Right cardiac atrium (tissue), 5 donors: ENCODE results near the gene ZNF484. TPM values are rescaled to one million over a fixed set of nuclear protein-coding genes. Genes with fewer than 3 reads are reported as not detected.
"Not testable (repeated sequence)": the region's sequence is repeated elsewhere in the genome, so short reads cannot be mapped to it uniquely, and the experiment has no call there.

Experiments used
- ATAC-seq, 2 donors: fragments of 200-7000 bp; cut with Tn5 transposase; one replicate each; pipeline versions ENCODE4 v1.8.0 to v1.9.1; 2020; ENCODE audit warnings: moderate library complexity in 2 of 2, mild to moderate bottlenecking in 1 of 2
- DNase-seq, 3 donors: peaks; one replicate each; pipeline ENCODE4 v3.0.0-alpha.2; 2020
- H3K27ac ChIP-seq: one replicate; pipeline ENCODE4 v1.5.1; 2013; ENCODE audit warnings: mild to moderate bottlenecking, low read length, control low read depth, moderate library complexity
- H3K27me3 ChIP-seq: one replicate; pipeline ENCODE4 v1.6.1; 2013; ENCODE audit not compliant: control insufficient read depth, insufficient read depth
- H3K4me1 ChIP-seq: one replicate; pipeline ENCODE4 v1.6.1; 2013; ENCODE audit warnings: low read length; ENCODE audit not compliant: control insufficient read depth, insufficient read depth
- H3K4me3 ChIP-seq: one replicate; pipeline ENCODE4 v1.5.1; 2013; ENCODE audit warnings: low read length, control low read depth
- H3K9me3 ChIP-seq: one replicate; pipeline ENCODE4 v1.6.1; 2013; ENCODE audit warnings: low read length; ENCODE audit not compliant: control insufficient read depth
- WGBS: extraction: QIAGEN DNeasy Blood & Tissue Kit; methylation state at CpG from one replicate; pipeline ENCODE4 v1.1.7; 2013; 5-methylcytosine and 5-hydroxymethylcytosine counted together
- intact Hi-C, 4 donors: fragments of 100-400 bp; cut with DNase I; formaldehyde crosslinking; loops; one replicate each; pipeline versions ENCODE4 v1.11.0 to v1.14.0; 2022 to 2023
- long read RNA-seq, 4 donors: library from polyadenylated mRNA; unstranded; transcript quantifications; one replicate each; pipeline ENCODE4 v2.0.0, GENCODE V29; 2020 to 2021
- polyA plus RNA-seq: library from polyadenylated mRNA; stranded (reverse); fragments of 200-250 nt; gene quantifications from one replicate; pipeline ENCODE4 v1.2.3, GENCODE V29; 2013
- total RNA-seq, 4 donors: library from RNA; stranded (reverse); fragmentation: NEBNext Ultra II Directional; extraction: Animal tissue kit (Norgen Biotek cat#: 25700); gene quantifications; one replicate each; pipeline ENCODE4 v1.2.1, GENCODE V29; 2021
- donor health status: healthy with polysubstance abuse.
- donor health status: DM: no; HTN: yes; CAD: no.
- donor health status: DM: no; HTN: no; CAD: no.
- donor health status: DM: no; HTN: yes; CAD: no; lungs with severe emphysema.
- donor health status: DM: yes; HTN: yes; CAD: no.

The ZNF484 gene
- 1 to 10 TPM; 6.9 to 8.2 (median 7.2) TPM for total RNA-seq
- polyA plus RNA-seq, result 1.5 TPM
- long read RNA-seq, donor 1, partial matches to known transcripts, result 0 of 4 reads
- long read RNA-seq, donor 1, other reads (novel, unspliced or antisense), result 1 of 4 reads
- long read RNA-seq, donor 2, result 0 reads
- long read RNA-seq, donor 3, partial matches to known transcripts, result 0 of 4 reads
- long read RNA-seq, donor 3, other reads (novel, unspliced or antisense), result 4 of 4 reads
- long read RNA-seq, donor 4, result 0 reads

DNA sequence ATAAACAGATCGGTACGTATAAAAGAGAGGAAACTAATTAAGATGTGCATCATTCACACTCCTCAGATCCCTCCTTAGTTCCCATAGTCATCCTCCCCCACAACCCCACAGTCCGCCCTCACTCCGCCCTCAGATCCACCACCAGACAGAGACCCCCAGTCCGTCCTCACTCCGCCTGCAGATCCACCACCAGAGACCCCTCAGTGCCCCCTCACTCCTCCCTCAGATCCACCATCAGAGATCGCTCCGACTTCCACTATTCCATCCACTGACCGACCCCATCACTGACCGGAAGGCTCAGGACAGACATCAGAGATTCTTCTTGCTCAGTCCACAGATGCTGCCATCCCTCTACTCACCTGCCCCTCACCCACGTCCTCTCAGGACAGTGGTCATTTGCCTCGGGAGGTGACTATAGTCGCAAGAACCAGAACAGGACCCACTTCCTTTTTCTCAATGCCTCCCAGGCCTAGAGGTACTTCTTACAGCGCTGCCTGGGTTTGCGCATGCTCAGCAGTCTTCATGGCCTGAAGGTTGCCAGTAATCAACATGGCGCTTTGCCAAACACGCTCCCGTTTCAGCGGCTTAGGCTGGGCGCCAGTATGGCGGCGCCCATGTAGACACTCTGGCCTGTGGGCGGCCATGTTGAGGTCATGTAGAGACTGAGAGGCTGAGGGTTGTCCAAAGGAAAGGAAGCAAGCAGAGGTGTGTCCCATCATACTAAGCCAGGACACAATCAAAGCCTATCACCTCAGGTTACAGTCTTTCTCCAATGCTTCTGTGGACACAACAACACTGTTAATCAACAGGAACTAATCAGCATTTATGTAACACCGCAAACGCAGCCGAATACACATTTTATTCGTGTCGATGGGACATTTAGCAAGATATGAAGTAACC lies at the start of gene ZNF484:
Gene ZNF484, minus strand, starts transcription at position 508 of the 900 bp plus-strand sequence. CDS start 3,009 bp downstream, outside the sequence.
- WGBS, result 16% methylated on average over 28 of the region's 28 CpGs
- DNase-seq, result peak; percentile 98 to 99 (median 98)
- Histone ChIP-seq H3K9me3 (no peaks in the 10 kb centered on the region), H3K27me3 (no peaks in the 10 kb centered on the region), H3K4me3 (peak within 1 kb of the TSS; percentile 79), H3K27ac (peak within 1 kb of the TSS; percentile 80), H3K4me1 (peaks cover 3% of the 10 kb centered on the region)
- peak; percentile 99 to 100 for ATAC-seq
- intact Hi-C loops, result no loop called here

DNA sequence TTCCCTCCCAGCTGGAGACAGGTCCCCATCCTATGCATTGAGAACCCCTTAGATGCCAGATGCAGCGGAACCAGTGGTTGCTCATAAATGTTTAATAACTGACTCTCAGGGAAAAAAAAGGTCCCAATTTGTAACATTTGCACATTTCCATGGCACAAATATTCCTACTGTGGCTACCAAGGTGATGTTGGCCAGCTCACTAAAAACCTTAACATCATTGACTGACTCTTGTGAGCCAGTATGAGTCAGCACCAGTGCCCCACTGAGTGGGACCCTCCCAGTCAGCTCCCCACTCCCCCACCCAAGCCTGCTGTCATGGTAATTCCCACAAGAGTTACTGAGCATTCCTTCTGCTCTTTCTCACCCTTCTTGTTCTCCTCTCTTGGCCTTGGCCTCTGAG lies 42.6 kb upstream of the ZNF484 start:
- intact Hi-C loops, result no loop called here
- 100% methylated on average over 1 of the region's 1 CpG for WGBS

GRCh38 chr9:92917176-92917800 lies 39.5 kb upstream of the ZNF484 start:
- no peak overlapping the region for H3K4me3 ChIP-seq
- DNase-seq (peak in 1 of 3 donors; percentile 28), ATAC-seq (no peak)
- H3K4me1 ChIP-seq, result no peaks in the 10 kb centered on the region
- H3K9me3 ChIP-seq, result no peaks in the 10 kb centered on the region
- no peak overlapping the region for H3K27ac ChIP-seq
- intact Hi-C loops, result no loop called here
- 10% methylated on average over 2 of the region's 2 CpGs for WGBS
- H3K27me3 ChIP-seq, result no peaks in the 10 kb centered on the region

More for the DNA sequence above, 42.6 kb upstream of the ZNF484 start:
- DNase-seq (no peak), ATAC-seq (no peak)
- H3K4me3 ChIP-seq, result no peak overlapping the region
- H3K27me3 ChIP-seq, result no peaks in the 10 kb centered on the region
- no peaks in the 10 kb centered on the region for H3K4me1 ChIP-seq
- H3K9me3 ChIP-seq, result no peaks in the 10 kb centered on the region
- no peak overlapping the region for H3K27ac ChIP-seq

DNA sequence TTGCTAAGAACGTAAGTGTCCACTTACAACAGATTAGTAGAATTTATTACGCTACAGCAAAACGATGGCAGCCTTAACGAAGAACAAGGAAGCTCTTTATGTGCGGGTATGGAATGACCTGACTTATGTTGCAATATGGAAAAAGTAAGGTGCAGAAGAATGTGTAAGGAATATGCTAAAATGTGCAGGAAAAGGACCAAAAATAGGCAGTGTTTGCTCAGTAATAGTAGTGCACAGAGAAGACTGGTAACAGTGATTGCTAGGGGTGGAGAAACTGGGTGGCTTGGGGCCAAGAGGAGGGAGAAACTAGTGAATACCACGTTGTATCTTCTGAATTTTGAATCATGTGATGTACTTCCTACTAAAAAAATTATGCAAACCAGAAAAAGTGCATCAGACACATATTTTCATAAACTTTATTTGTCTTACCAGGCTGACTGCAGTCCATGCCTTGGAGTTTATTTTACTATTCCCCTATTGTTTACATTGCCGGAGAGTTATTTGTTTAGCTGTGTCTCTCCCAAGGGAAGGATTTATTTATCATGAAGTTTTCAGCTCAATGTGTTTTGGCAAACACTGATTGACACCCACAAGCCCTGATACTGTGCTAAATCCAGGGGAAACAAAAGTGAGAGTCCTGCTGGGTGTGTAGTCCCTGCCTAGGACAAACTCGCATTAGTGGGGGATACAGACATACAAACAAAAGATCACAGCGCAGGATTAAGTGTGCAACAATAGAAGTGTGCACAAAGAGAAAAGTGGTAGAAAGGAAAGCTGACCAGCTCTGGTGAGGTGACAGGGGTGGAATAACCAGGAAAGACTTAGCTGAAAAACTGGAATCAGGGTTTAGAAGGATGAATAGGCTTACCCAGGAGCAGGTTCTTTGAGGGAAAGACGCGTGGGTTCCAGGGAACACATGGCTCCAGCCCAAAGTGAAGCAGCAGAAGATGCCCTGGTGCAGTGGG lies 34.0 kb upstream of the ZNF484 start:
- DNase-seq, result peak; percentile 44 to 71 (median 61)
- intact Hi-C loops, result no loop called here

DNA sequence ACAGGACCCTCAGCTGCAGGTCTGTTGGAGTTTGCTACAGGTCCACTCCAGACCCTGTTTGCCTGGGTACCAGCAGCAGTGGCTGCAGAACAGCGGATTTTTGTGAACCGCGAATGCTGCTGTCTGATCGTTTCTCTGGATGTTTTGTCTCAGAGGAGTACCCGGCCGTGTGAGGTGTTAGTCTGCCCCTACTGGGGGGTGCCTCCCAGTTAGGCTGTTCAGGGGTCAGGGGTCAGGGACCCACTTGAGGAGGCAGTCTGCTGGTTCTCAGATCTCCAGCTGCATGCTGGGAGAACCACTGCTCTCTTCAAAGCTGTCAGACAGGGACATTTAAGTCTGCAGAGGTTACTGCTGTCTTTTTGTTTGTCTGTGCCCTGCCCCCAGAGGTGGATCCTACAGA lies 27.3 kb upstream of the ZNF484 start:
- 57% methylated on average over 6 of the region's 6 CpGs for WGBS
- H3K27ac ChIP-seq, intact Hi-C loops, H3K4me1 ChIP-seq, ATAC-seq, H3K27me3 ChIP-seq, DNase-seq, H3K4me3 ChIP-seq, H3K9me3 ChIP-seq: not testable (repeated sequence)

More for the DNA sequence above, 34.0 kb upstream of the ZNF484 start:
- Histone ChIP-seq H3K9me3 (no peaks in the 10 kb centered on the region), H3K27me3 (no peaks in the 10 kb centered on the region), H3K4me3 (no peak overlapping the region), H3K27ac (no peak overlapping the region), H3K4me1 (no peaks in the 10 kb centered on the region)
- ATAC-seq, result no peak
- WGBS, result 58% methylated on average over 11 of the region's 11 CpGs

GRCh38 chr9:92897323-92897722 lies 19.5 kb upstream of the ZNF484 start:
- WGBS, result 92% methylated on average over 3 of the region's 3 CpGs
- no peak overlapping the region for H3K27ac ChIP-seq

DNA sequence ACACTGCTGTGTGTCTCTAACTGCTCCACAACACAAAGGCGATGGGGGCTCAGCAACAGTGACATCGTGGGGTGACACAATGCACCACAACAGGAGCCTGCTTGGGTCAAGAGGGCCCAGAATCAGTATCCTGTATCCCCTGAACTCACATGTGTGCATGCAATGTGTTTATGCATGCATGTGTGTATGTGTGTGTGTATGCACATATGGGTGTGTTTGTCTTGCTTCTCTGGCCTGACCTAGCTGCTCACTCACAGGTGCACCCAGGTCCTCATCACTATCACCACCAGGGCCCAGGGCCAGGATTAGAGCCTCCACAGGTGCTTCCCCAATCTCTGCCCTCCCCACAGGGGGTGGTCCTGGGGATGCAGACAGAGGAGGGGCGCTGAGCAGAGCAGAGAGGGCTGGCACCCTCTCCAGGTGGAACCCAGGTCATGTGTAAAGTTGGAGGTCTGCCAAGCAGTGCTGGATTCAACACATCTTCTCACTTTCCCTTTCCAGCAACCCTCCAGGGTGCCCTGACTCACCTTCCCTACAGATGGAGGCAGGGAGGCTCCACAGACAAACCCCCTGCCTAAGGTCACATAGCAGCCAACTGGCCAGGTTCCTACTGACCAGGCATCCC lies 18.1 kb upstream of the ZNF484 start:
- no peak overlapping the region for H3K27ac ChIP-seq
- H3K9me3 ChIP-seq, result no peaks in the 10 kb centered on the region
- H3K4me3 ChIP-seq, result no peak overlapping the region
- ATAC-seq (no peak), DNase-seq (no peak)
- no peaks in the 10 kb centered on the region for H3K27me3 ChIP-seq
- no peaks in the 10 kb centered on the region for H3K4me1 ChIP-seq
- intact Hi-C loops, result no loop called here
- WGBS, result 89% methylated on average over 3 of the region's 3 CpGs

More at GRCh38 chr9:92897323-92897722, 19.5 kb upstream of the ZNF484 start:
- DNase-seq (no peak), ATAC-seq (no peak)
- H3K4me3 ChIP-seq, result no peak overlapping the region
- H3K27me3 ChIP-seq, result no peaks in the 10 kb centered on the region
- no peaks in the 10 kb centered on the region for H3K4me1 ChIP-seq
- no peaks in the 10 kb centered on the region for H3K9me3 ChIP-seq
- intact Hi-C loops, result no loop called here

- DNase-seq (no peak), ATAC-seq (no peak)
- 83% methylated on average over 6 of the region's 6 CpGs for WGBS
- Histone ChIP-seq H3K4me1 (no peaks in the 10 kb centered on the region), H3K27ac (no peak overlapping the region), H3K27me3 (no peaks in the 10 kb centered on the region), H3K4me3 (no peak overlapping the region), H3K9me3 (no peaks in the 10 kb centered on the region)
- intact Hi-C loops, result no loop called here
Measured at GRCh38 chr9:92894711-92895362, 17.0 kb upstream of the ZNF484 start.

DNA sequence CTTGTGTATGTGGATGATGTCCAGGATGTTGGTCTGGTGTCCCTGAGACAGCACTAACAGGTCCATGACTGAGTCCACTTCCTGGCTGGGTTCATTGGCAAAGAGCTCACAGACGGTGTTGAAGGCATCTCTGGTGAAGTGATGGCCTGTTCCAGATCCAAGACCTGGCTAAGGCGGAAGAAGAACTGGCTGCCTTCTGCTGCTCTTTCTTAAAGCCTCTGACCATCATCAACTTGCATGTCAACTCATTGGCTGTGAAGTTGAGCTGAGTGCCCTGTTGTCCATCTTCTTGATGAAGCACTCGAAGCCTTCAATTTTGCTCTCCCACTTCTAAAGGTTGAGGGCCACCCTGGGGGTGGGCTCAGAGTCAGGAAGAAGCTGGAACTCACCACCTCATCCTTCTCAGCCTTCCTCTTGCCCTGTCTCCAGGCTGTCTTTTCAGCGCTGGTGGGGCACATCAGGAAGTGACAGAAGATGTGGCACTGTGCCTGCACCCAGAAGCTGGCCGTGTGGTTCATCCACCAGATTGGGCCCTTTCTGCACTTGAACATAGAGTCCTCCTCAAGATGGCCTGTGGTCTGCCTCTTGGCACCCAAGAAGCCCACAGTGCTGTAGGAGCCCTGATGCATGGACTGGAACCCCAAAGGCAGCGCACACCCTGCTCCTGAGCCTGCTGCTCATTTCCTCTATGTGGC lies 16.2 kb upstream of the ZNF484 start:
- ATAC-seq, H3K4me1 ChIP-seq, intact Hi-C loops, H3K9me3 ChIP-seq, H3K4me3 ChIP-seq, H3K27me3 ChIP-seq, H3K27ac ChIP-seq, DNase-seq: not testable (repeated sequence)
- 86% methylated on average over 6 of the region's 6 CpGs for WGBS
